GM12874 (cell line): ENCODE measurements around the gene MAD1L1.

ENCODE experiments used
- TF ChIP-seq, protein P1 (sequence below): IDR thresholded peaks from 2 replicates; pipeline ENCODE4 v1.5.1; 2011; ENCODE audit warnings: low read depth, mild to moderate bottlenecking, control low read depth, low read length, moderate library complexity; ENCODE audit not compliant: insufficient read depth

The MAD1L1 gene

GRCh38 chr7:1890289-1891235 lies 342.2 kb downstream of the MAD1L1 start:
- TF ChIP-seq, protein P1, sequence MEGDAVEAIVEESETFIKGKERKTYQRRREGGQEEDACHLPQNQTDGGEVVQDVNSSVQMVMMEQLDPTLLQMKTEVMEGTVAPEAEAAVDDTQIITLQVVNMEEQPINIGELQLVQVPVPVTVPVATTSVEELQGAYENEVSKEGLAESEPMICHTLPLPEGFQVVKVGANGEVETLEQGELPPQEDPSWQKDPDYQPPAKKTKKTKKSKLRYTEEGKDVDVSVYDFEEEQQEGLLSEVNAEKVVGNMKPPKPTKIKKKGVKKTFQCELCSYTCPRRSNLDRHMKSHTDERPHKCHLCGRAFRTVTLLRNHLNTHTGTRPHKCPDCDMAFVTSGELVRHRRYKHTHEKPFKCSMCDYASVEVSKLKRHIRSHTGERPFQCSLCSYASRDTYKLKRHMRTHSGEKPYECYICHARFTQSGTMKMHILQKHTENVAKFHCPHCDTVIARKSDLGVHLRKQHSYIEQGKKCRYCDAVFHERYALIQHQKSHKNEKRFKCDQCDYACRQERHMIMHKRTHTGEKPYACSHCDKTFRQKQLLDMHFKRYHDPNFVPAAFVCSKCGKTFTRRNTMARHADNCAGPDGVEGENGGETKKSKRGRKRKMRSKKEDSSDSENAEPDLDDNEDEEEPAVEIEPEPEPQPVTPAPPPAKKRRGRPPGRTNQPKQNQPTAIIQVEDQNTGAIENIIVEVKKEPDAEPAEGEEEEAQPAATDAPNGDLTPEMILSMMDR, result no peak

- TF ChIP-seq, protein P1, result no peak
These were observed 343.1 kb downstream of the MAD1L1 start for GRCh38 chr7:1889556-1890181.

DNA sequence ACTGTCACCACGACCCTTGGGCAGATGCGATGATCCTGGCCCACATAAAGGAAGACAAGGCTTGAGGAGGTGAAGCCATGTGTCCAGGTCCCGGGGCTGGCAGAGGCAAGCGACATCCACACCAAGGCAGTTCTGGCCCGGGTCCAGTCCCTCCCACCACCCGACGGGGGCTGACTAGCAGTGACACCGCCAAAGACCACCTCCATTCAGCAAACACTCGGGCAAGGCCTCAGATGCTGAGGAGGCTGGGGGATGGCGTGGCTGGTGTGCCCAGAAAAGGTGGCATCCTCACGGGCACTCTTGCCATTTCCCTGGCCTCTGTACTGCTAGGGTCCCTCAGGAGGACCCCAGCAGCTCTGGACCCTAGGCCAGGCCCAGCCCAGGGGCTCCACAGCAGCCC lies 343.7 kb downstream of the MAD1L1 start:
- TF ChIP-seq, protein P1, result no peak

- TF ChIP-seq, protein P1, result no peak
These were observed 344.3 kb downstream of the MAD1L1 start for GRCh38 chr7:1888425-1888824.

- TF ChIP-seq, protein P1, result no peak
These were observed 345.5 kb downstream of the MAD1L1 start for GRCh38 chr7:1887251-1887650.

GRCh38 chr7:1886361-1887064 lies 346.2 kb downstream of the MAD1L1 start:
- TF ChIP-seq, protein P1, result no peak

DNA sequence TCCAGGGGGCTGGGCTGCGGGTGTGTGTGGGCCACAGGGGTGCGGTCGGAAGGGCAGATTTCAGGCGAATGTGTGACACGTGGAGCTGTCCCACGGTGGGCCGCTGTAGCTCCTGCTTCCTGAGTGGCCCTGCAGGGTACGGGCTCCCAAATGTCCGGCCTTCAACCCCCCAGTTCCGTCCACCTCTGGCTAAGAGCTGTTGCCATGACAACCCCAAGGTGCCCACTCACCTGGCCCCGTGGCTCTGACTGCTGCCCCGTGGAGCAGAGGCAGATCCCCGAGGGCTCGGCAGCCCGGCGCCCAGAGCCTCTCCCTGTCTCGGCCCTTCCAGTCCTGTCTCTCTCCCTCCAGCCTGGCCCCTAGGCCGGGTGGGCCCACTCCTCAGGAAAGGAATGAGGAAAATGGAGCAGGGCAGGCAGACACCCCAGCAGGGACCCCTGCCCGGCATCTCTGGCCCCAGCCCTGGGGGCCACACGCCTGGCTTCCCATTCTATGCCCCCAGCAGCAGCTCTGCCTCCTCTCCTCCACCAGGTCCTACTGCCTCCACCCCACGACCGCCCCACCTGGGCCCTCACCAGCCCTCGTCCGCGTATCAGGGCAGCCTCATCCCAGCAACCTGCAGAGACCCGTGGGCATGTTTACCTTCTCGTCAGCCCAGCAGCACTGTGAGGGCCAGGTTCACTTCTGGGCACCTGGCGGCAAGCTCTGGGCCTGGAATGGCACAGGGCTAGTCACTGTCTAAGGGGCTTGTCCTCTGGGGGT lies 347.1 kb downstream of the MAD1L1 start:
- TF ChIP-seq, protein P1, result no peak
